Measurements from ENCODE around the gene VANGL2.
A peak's percentile ranks its signal among the peaks of the same experiment; 100 is the strongest.

The VANGL2 gene

GRCh38 chr1:160415696-160416290 is 15.4 kb downstream of the VANGL2 start:
- Histone ChIP-seq H3K79me2 (ENCODE audit: low read length) (no peaks in the 10 kb centered on the region), H3K9me3 (ENCODE audit: insufficient read depth, low read length) (no peaks in the 10 kb centered on the region), H2AFZ (ENCODE audit: low read depth, low read length) (no peak overlapping the region), H3K9ac (ENCODE audit: low read length) (no peak overlapping the region), H3K4me2 (ENCODE audit: low read length) (no peak overlapping the region), H3K4me1 (ENCODE audit: low read length) (no peaks in the 10 kb centered on the region), H4K20me1 (ENCODE audit: insufficient read depth, low read length) (no peaks in the 10 kb centered on the region), H3K4me3 (ENCODE audit: low read length) (no peak overlapping the region), H3K27me3 (ENCODE audit: low read depth, low read length) (no peaks in the 10 kb centered on the region), H3K36me3 (replicated peaks; ENCODE audit: low read depth, low read length) (no peaks in the 10 kb centered on the region), H3K27ac (ENCODE audit: low read length) (no peak overlapping the region)
- TF ChIP-seq EZH2phosphoT487 (IDR thresholded peaks at IDR 0.05; ENCODE audit: low read depth) (no peak), CTCF (IDR thresholded peaks at IDR 0.05; ENCODE audit: low read depth, low read length) (no peak)

GRCh38 chr1:160416369-160416768 is 16.0 kb downstream of the VANGL2 start:
- Histone ChIP-seq H3K27me3 (ENCODE audit: low read depth, low read length) (no peaks in the 10 kb centered on the region), H4K20me1 (ENCODE audit: insufficient read depth, low read length) (no peaks in the 10 kb centered on the region), H3K36me3 (replicated peaks; ENCODE audit: low read depth, low read length) (no peaks in the 10 kb centered on the region), H3K4me1 (ENCODE audit: low read length) (no peaks in the 10 kb centered on the region), H3K79me2 (ENCODE audit: low read length) (no peaks in the 10 kb centered on the region), H3K9me3 (ENCODE audit: insufficient read depth, low read length) (no peaks in the 10 kb centered on the region), H3K4me3 (ENCODE audit: low read length) (no peak overlapping the region), H3K4me2 (ENCODE audit: low read length) (no peak overlapping the region), H3K27ac (ENCODE audit: low read length) (no peak overlapping the region), H3K9ac (ENCODE audit: low read length) (no peak overlapping the region), H2AFZ (ENCODE audit: low read depth, low read length) (no peak overlapping the region)
- TF ChIP-seq CTCF (IDR thresholded peaks at IDR 0.05; ENCODE audit: low read depth, low read length) (peak; percentile 51), EZH2phosphoT487 (IDR thresholded peaks at IDR 0.05; ENCODE audit: low read depth) (no peak)

GRCh38 chr1:160418483-160418882 is 18.1 kb downstream of the VANGL2 start:
- Histone ChIP-seq H3K27me3 (ENCODE audit: low read depth, low read length) (no peaks in the 10 kb centered on the region), H4K20me1 (ENCODE audit: insufficient read depth, low read length) (no peaks in the 10 kb centered on the region), H2AFZ (ENCODE audit: low read depth, low read length) (no peak overlapping the region), H3K4me1 (ENCODE audit: low read length) (no peaks in the 10 kb centered on the region), H3K9ac (ENCODE audit: low read length) (no peak overlapping the region), H3K9me3 (ENCODE audit: insufficient read depth, low read length) (no peaks in the 10 kb centered on the region), H3K36me3 (replicated peaks; ENCODE audit: low read depth, low read length) (no peaks in the 10 kb centered on the region), H3K27ac (ENCODE audit: low read length) (no peak overlapping the region), H3K4me2 (ENCODE audit: low read length) (no peak overlapping the region), H3K4me3 (ENCODE audit: low read length) (no peak overlapping the region), H3K79me2 (ENCODE audit: low read length) (no peaks in the 10 kb centered on the region)
- TF ChIP-seq EZH2phosphoT487 (IDR thresholded peaks at IDR 0.05; ENCODE audit: low read depth): no peak
- no peak for TF ChIP-seq CTCF (IDR thresholded peaks at IDR 0.05; ENCODE audit: low read depth, low read length)

- Histone ChIP-seq H3K36me3 (replicated peaks; ENCODE audit: low read depth, low read length) (no peaks in the 10 kb centered on the region), H3K4me1 (ENCODE audit: low read length) (no peaks in the 10 kb centered on the region), H3K4me3 (ENCODE audit: low read length) (no peak overlapping the region), H3K27me3 (ENCODE audit: low read depth, low read length) (no peaks in the 10 kb centered on the region), H3K79me2 (ENCODE audit: low read length) (no peaks in the 10 kb centered on the region), H2AFZ (ENCODE audit: low read depth, low read length) (no peak overlapping the region), H3K27ac (ENCODE audit: low read length) (no peak overlapping the region), H3K9me3 (ENCODE audit: insufficient read depth, low read length) (no peaks in the 10 kb centered on the region), H3K4me2 (ENCODE audit: low read length) (no peak overlapping the region), H4K20me1 (ENCODE audit: insufficient read depth, low read length) (no peaks in the 10 kb centered on the region), H3K9ac (ENCODE audit: low read length) (no peak overlapping the region)
- TF ChIP-seq EZH2phosphoT487 (IDR thresholded peaks at IDR 0.05; ENCODE audit: low read depth) (no peak), CTCF (IDR thresholded peaks at IDR 0.05; ENCODE audit: low read depth, low read length) (no peak)
Measured at GRCh38 chr1:160419150-160419837, 18.9 kb downstream of the VANGL2 start.

Data from OCI-LY3 (cell line).